Fibroblast of lung (primary cell): ENCODE measurements around the gene SPIRE1.

Experiments
- EZH2 ChIP-seq: IDR thresholded peaks from 2 replicates; pipeline ENCODE4 v1.5.1; 2012; ENCODE audit warnings: low read length, control low read depth, mild to moderate bottlenecking; ENCODE audit errors: missing control alignments
- TF ChIP-seq, protein P1 (sequence below), 2 donors: IDR thresholded peaks in 1 of 2; conservative IDR thresholded peaks in 1 of 2; 1 replicate in 1 of 2; 2 replicates in 1 of 2; pipeline ENCODE4 v1.5.1; 2011 to 2012; ENCODE audit warnings: low read length in 2 of 2, control low read depth in 1 of 2, inconsistent platforms in 1 of 2, low read depth in 1 of 2, mild to moderate bottlenecking in 1 of 2

DNA sequence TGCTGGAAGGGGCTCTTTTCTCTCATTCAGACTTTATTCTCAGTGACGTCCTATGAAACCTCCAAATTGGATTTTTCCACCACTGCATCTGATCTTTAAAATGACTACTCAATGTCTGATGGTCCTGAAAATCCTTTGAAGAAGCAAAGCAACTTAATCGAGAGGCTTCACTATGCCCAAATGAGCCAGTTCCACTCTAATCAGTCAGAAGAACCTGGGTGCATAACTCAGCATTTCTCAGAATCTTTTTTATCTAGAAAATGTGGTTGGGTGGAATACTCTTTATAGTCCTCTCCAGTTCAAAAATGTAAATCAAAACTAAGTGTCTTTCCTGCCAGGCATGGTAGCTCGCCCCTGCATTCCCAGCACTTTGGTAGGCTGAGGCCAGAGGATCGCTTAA, 189.5 kb downstream of the SPIRE1 start:
- no peak for TF ChIP-seq EZH2
- TF ChIP-seq, protein P1, sequence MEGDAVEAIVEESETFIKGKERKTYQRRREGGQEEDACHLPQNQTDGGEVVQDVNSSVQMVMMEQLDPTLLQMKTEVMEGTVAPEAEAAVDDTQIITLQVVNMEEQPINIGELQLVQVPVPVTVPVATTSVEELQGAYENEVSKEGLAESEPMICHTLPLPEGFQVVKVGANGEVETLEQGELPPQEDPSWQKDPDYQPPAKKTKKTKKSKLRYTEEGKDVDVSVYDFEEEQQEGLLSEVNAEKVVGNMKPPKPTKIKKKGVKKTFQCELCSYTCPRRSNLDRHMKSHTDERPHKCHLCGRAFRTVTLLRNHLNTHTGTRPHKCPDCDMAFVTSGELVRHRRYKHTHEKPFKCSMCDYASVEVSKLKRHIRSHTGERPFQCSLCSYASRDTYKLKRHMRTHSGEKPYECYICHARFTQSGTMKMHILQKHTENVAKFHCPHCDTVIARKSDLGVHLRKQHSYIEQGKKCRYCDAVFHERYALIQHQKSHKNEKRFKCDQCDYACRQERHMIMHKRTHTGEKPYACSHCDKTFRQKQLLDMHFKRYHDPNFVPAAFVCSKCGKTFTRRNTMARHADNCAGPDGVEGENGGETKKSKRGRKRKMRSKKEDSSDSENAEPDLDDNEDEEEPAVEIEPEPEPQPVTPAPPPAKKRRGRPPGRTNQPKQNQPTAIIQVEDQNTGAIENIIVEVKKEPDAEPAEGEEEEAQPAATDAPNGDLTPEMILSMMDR (conservative IDR thresholded peaks at IDR 0.05 in 1 of 2, IDR thresholded peaks at IDR 0.05 in 1 of 2; ENCODE audit: low read depth in 1 of 2, low read length in 2 of 2): no peak
